Measurements from ENCODE around the gene BPGM. TPM values are rescaled to one million over a fixed set of nuclear protein-coding genes. Genes with fewer than 3 reads are reported as not detected.

BPGM gene
- total and polyA plus RNA-seq, 2 donors (not counting 1 experiment from before 2014, with no cell fraction given) = 7.0 to 9.7 TPM

GRCh38 chr7:134643131-134643530 is 3.5 kb upstream of the BPGM start:
- H3K27ac ChIP-seq (ENCODE audit: low read length in 2 of 2) = no peak overlapping the region
- no peaks in the 10 kb centered on the region for H3K36me3 ChIP-seq (replicated peaks in 1 of 2; ENCODE audit: control extremely low read depth in 1 of 2, control insufficient read depth in 1 of 2, extremely low read depth in 1 of 2, insufficient read depth in 2 of 2, low read length in 1 of 2)
- no CpG with 5 or more reads among the region's 1 CpG for WGBS (ENCODE audit: insufficient coverage)
- no peak for TF ChIP-seq EZH2 (IDR thresholded peaks at IDR 0.05; ENCODE audit: borderline replicate concordance, insufficient read depth, low read depth, low read length, poor library complexity, severe bottlenecking)
- TF ChIP-seq, protein P1, sequence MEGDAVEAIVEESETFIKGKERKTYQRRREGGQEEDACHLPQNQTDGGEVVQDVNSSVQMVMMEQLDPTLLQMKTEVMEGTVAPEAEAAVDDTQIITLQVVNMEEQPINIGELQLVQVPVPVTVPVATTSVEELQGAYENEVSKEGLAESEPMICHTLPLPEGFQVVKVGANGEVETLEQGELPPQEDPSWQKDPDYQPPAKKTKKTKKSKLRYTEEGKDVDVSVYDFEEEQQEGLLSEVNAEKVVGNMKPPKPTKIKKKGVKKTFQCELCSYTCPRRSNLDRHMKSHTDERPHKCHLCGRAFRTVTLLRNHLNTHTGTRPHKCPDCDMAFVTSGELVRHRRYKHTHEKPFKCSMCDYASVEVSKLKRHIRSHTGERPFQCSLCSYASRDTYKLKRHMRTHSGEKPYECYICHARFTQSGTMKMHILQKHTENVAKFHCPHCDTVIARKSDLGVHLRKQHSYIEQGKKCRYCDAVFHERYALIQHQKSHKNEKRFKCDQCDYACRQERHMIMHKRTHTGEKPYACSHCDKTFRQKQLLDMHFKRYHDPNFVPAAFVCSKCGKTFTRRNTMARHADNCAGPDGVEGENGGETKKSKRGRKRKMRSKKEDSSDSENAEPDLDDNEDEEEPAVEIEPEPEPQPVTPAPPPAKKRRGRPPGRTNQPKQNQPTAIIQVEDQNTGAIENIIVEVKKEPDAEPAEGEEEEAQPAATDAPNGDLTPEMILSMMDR (IDR thresholded peaks at IDR 0.05) = no peak
- peaks cover 0 to 3% (median 0%) of the 10 kb centered on the region in 4 experiments for H3K27me3 ChIP-seq (replicated peaks in 1 of 4; ENCODE audit: control extremely low read depth in 1 of 4, control insufficient read depth in 3 of 4, insufficient read depth in 4 of 4, low read length in 3 of 4)
- peaks cover 7 to 17% of the 10 kb centered on the region in 2 donors for H3K4me1 ChIP-seq (ENCODE audit: control insufficient read depth in 2 of 2, insufficient read depth in 2 of 2, low read length in 2 of 2)
- CTCF ChIA-PET = interaction anchor here (3.7 kb wide), 1 partner anchor 9 kb away, joined by 35 read pairs; no protein-coding TSS in a partner anchor
- Mint-ChIP-seq H3K4me3 (no peak overlapping the region), H3K4me1 (no peaks in the 10 kb centered on the region), H3K9me3 (ENCODE audit: insufficient read depth) (no peaks in the 10 kb centered on the region), H3K27ac (no peak overlapping the region), H3K27me3 (no peaks in the 10 kb centered on the region)
- DNase-seq (no peak), ATAC-seq (ENCODE audit: low read depth) (no peak)
- no peaks in the 10 kb centered on the region for H3K79me2 ChIP-seq (ENCODE audit: control insufficient read depth, insufficient read depth, low read length)
- no peak overlapping the region for H3K4me2 ChIP-seq (replicated peaks; ENCODE audit: low read depth, low read length, poor library complexity, severe bottlenecking)
- POLR2A ChIA-PET = interaction anchor here (0.7 kb wide), 1 partner anchor 127 kb away, joined by 3 read pairs; no protein-coding TSS in a partner anchor
- H3K4me3 ChIP-seq (ENCODE audit: control extremely low read depth in 1 of 5, extremely low read depth in 1 of 5, insufficient read depth in 1 of 5, low read depth in 2 of 5, low read length in 4 of 5) = no peak overlapping the region
- intact Hi-C loops (cut with micrococcal nuclease) = no loop called here
- no peaks in the 10 kb centered on the region for H4K20me1 ChIP-seq (ENCODE audit: control insufficient read depth, insufficient read depth, low read length, poor library complexity, severe bottlenecking)
- H2AFZ ChIP-seq (ENCODE audit: insufficient read depth, low read depth, low read length, poor library complexity, severe bottlenecking) = no peak overlapping the region
- H3K9me3 ChIP-seq (ENCODE audit: control extremely low read depth in 1 of 3, control insufficient read depth in 2 of 3, insufficient read depth in 1 of 3, low read length in 2 of 3) = no peaks in the 10 kb centered on the region
- H3K9ac ChIP-seq (ENCODE audit: low read length) = no peak overlapping the region

DNA sequence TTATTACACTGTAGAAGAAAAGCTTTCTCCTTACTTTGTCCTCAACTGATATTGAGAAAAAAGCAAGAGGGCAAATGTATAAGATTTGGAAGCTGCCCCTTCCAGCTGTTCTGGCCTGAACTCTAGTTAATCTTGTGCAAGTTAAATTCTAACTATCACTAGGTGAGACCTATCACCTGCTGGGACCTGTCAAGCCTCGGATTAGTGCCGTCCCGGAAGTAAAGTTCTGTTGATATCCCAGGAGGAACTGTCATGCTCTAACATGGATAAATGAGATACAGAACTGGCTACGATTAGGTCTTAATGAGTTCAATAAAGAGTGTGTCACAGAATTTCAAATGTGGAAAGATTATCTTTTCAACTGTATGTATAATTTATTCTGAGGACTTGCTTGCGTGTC is 1.2 kb upstream of the BPGM start:
- WGBS (ENCODE audit: insufficient coverage) = 86% methylated on average over 3 of the region's 5 CpGs
- peak overlapping the region; percentile 88 for H3K4me2 ChIP-seq (replicated peaks; ENCODE audit: low read depth, low read length, poor library complexity, severe bottlenecking)
- POLR2A ChIA-PET = interaction anchor here (1.1 to 1.8 kb wide), 2 partner anchors 11 to 526 kb away, joined by 3 to 9 read pairs; partner anchors contain the start of gene CYREN

More for the DNA sequence above, 1.2 kb upstream of the BPGM start:
- Histone ChIP-seq H3K27me3 (replicated peaks in 1 of 4; ENCODE audit: control extremely low read depth in 1 of 4, control insufficient read depth in 3 of 4, insufficient read depth in 4 of 4, low read length in 3 of 4) (peaks cover 0 to 3% (median 0%) of the 10 kb centered on the region in 4 experiments), H3K27ac (ENCODE audit: low read length in 2 of 2) (peak overlapping the region; percentile 84 to 85), H3K4me3 (ENCODE audit: control extremely low read depth in 1 of 5, extremely low read depth in 1 of 5, insufficient read depth in 1 of 5, low read depth in 2 of 5, low read length in 4 of 5) (peak overlapping the region; percentile 63 to 93 (median 79)), H3K9me3 (ENCODE audit: control extremely low read depth in 1 of 3, control insufficient read depth in 2 of 3, insufficient read depth in 1 of 3, low read length in 2 of 3) (no peaks in the 10 kb centered on the region), H3K36me3 (replicated peaks in 1 of 2; ENCODE audit: control extremely low read depth in 1 of 2, control insufficient read depth in 1 of 2, extremely low read depth in 1 of 2, insufficient read depth in 2 of 2, low read length in 1 of 2) (no peaks in the 10 kb centered on the region), H4K20me1 (ENCODE audit: control insufficient read depth, insufficient read depth, low read length, poor library complexity, severe bottlenecking) (no peaks in the 10 kb centered on the region), H3K4me1 (ENCODE audit: control insufficient read depth in 2 of 2, insufficient read depth in 2 of 2, low read length in 2 of 2) (peaks cover 12 to 26% of the 10 kb centered on the region in 2 donors), H3K79me2 (ENCODE audit: control insufficient read depth, insufficient read depth, low read length) (peaks cover 19% of the 10 kb centered on the region), H3K9ac (ENCODE audit: low read length) (peak overlapping the region; percentile 81), H2AFZ (ENCODE audit: insufficient read depth, low read depth, low read length, poor library complexity, severe bottlenecking) (peak overlapping the region; percentile 83)
- H3K4me1 Mint-ChIP-seq = peaks cover 17% of the 10 kb centered on the region
- no peak overlapping the region for H3K4me3 Mint-ChIP-seq
- ATAC-seq (ENCODE audit: low read depth) (no peak), DNase-seq (no peak)
- TF ChIP-seq, protein P1 (IDR thresholded peaks at IDR 0.05) = no peak
- no peak for TF ChIP-seq EZH2 (IDR thresholded peaks at IDR 0.05; ENCODE audit: borderline replicate concordance, insufficient read depth, low read depth, low read length, poor library complexity, severe bottlenecking)
- H3K27ac Mint-ChIP-seq = no peak overlapping the region
- intact Hi-C loops (cut with micrococcal nuclease) = loop anchor here (5.0 kb wide), 3 partner anchors 122 to 1563 kb away; partner anchors contain the start of genes CHCHD3 and TMEM140
- CTCF ChIA-PET = interaction anchor here (0.8 to 3.7 kb wide), 11 partner anchors 9 to 630 kb away, joined by 3 to 35 read pairs (median 4); partner anchors contain the start of gene AGBL3
- H3K9me3 Mint-ChIP-seq (ENCODE audit: insufficient read depth) = no peaks in the 10 kb centered on the region
- H3K27me3 Mint-ChIP-seq = no peaks in the 10 kb centered on the region
